ENCODE data around the gene RPL7A. TPM values are rescaled to one million over a fixed set of nuclear protein-coding genes. Genes with fewer than 3 reads are reported as not detected.
A peak's percentile ranks its signal among the peaks of the same experiment; 100 is the strongest.

The RPL7A gene
- total RNA-seq, 1 donor from 2014 or later: 2,342 TPM

DNA sequence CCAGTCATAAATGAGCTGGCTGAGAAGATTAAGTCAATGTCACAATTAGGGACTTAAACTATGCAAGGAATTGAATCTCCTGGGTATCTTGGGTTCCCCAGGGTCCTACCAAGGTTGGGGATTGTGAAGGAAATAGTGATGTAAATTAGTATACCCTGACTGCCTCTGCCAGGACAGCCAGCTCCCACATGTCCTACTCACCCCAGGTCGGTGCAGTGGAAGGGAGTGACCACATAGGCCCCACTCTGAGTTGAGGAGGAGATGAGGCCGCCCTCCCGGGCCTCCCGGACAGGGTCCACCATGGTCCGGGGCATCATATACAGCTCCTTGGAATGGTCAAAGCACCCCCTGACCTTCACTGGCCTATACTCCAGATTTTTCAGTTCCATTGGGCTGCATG is 5.5 kb downstream of the RPL7A start:
- H3K4me1 ChIP-seq (ENCODE audit: control insufficient read depth in 3 of 3, insufficient read depth in 3 of 3, low read length in 3 of 3): peaks cover 37 to 59% (median 46%) of the 10 kb centered on the region in 3 donors
- H3K9ac ChIP-seq (ENCODE audit: low read depth in 1 of 3, low read length in 3 of 3): peak overlapping the region in 2 of 3 donors; percentile 25 to 35
- H3K9me3 ChIP-seq (ENCODE audit: control insufficient read depth in 3 of 3, low read length in 3 of 3): no peaks in the 10 kb centered on the region
- H3K27me3 ChIP-seq (ENCODE audit: control insufficient read depth in 3 of 3, insufficient read depth in 3 of 3, low read length in 3 of 3): no peaks in the 10 kb centered on the region
- H3K4me3 ChIP-seq (ENCODE audit: low read length in 3 of 3): no peak overlapping the region
- no peak overlapping the region for H3K27ac ChIP-seq (ENCODE audit: low read depth, low read length)
- peaks cover 50 to 63% (median 53%) of the 10 kb centered on the region in 3 donors for H3K36me3 ChIP-seq (ENCODE audit: control insufficient read depth in 3 of 3, insufficient read depth in 3 of 3, low read length in 3 of 3)

DNA sequence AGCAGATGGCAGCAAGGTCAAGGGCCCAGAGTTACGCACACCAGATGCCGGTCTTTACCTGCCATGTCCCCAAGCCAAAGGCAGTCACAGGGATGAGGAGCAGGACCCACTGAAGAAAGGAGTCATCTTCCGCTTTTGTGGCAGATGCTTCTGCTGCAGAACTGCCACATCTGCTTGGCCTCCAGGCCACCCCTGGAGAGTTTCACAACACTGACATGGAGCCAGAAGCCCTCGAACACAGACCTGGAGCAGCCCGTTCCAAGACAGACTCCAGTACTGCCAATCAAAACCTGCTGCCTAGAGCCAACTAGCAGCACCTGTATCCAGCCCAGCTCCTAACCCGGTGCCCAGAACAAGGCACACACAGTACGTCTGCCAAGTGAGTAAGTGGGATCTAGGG is 6.7 kb downstream of the RPL7A start:
- Histone ChIP-seq H3K9me3 (ENCODE audit: control insufficient read depth in 3 of 3, low read length in 3 of 3) (no peaks in the 10 kb centered on the region), H3K27me3 (ENCODE audit: control insufficient read depth in 3 of 3, insufficient read depth in 3 of 3, low read length in 3 of 3) (no peaks in the 10 kb centered on the region), H3K4me1 (ENCODE audit: control insufficient read depth in 3 of 3, insufficient read depth in 3 of 3, low read length in 3 of 3) (peaks cover 28 to 53% (median 37%) of the 10 kb centered on the region in 3 donors), H3K9ac (ENCODE audit: low read depth in 1 of 3, low read length in 3 of 3) (peak overlapping the region; percentile 45 to 91 (median 47)), H3K36me3 (ENCODE audit: control insufficient read depth in 3 of 3, insufficient read depth in 3 of 3, low read length in 3 of 3) (peaks cover 46 to 57% (median 47%) of the 10 kb centered on the region in 3 donors), H3K27ac (ENCODE audit: low read depth, low read length) (no peak overlapping the region), H3K4me3 (ENCODE audit: low read length in 3 of 3) (no peak overlapping the region)

DNA sequence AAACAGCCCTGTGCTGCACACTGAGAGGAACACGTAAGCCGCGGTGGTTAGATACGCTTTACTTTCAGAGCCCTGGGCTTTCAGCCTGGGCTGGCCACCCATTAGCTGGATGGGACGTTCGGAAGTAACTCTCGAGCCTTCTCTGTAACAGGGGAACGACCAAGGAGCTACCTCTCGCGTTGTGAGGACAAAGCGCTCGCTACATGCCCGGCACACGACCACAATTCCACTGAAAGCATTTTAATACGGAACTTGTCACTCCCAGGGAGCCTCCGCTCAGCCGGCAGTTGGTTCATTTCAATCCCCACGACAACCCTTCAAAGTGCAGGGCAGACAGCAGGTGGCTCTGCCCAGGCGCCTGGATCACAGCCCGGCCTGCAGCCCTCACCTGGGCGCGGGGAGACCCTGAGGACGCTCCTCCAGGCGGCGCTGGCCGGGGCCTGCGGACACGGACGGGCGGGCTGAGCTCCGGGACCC is 7.9 kb downstream of the RPL7A start:
- Histone ChIP-seq H3K36me3 (ENCODE audit: control insufficient read depth in 3 of 3, insufficient read depth in 3 of 3, low read length in 3 of 3) (peaks cover 46 to 57% (median 47%) of the 10 kb centered on the region in 3 donors), H3K27ac (ENCODE audit: low read depth, low read length) (peak overlapping the region; percentile 41), H3K4me3 (ENCODE audit: low read length in 3 of 3) (peak overlapping the region; percentile 87 to 91 (median 88)), H3K9ac (ENCODE audit: low read depth in 1 of 3, low read length in 3 of 3) (peak overlapping the region; percentile 91), H3K9me3 (ENCODE audit: control insufficient read depth in 3 of 3, low read length in 3 of 3) (no peaks in the 10 kb centered on the region), H3K27me3 (ENCODE audit: control insufficient read depth in 3 of 3, insufficient read depth in 3 of 3, low read length in 3 of 3) (no peaks in the 10 kb centered on the region), H3K4me1 (ENCODE audit: control insufficient read depth in 3 of 3, insufficient read depth in 3 of 3, low read length in 3 of 3) (peaks cover 26 to 50% (median 35%) of the 10 kb centered on the region in 3 donors)

DNA sequence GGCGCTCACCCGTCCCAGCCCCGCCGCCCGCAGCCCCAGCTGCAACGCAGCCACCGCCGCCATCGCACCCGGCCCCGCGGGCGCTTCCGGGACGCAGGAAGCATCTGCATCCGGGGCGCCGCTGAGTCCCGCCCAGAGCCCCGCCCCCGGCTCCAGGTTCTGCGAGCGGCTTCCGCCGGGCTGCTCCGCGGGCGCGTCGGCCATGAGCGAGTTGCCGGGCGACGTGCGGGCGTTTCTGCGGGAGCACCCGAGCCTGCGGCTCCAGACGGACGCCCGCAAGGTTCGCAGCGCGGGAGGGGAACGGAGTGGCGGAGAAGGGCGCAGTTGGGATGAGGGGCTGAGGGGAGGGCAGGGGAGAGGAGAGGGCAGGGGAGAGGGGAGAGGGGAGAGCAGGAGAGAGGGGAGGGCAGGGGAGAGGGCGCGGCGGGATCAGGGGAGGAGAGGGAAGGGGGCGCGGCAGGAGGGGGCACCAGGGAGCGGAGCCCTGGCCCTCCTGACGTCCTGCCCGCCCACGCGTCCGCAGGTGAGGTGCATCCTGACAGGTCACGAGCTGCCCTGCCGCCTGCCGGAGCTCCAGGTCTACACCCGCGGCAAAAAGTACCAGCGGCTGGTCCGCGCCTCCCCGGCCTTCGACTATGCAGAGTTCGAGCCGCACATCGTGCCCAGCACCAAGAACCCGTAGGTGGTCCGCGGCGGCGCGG is 8.5 kb downstream of the RPL7A start, which contains the start of the genes SURF1 and SURF2:
Gene SURF1 (minus strand): TSS at position 97 of the 701 bp plus-strand sequence. CDS start 34 bp downstream, at position 63.
Gene SURF2 (plus strand): TSS at position 160 of the 701 bp plus-strand sequence. CDS start 43 bp downstream, at position 203.
- Histone ChIP-seq H3K4me1 (ENCODE audit: control insufficient read depth in 3 of 3, insufficient read depth in 3 of 3, low read length in 3 of 3) (peaks cover 26 to 50% (median 35%) of the 10 kb centered on the region in 3 donors), H3K4me3 (ENCODE audit: low read length in 3 of 3) (peak within 1 kb of the TSS; percentile 87 to 91 (median 88)), H3K36me3 (ENCODE audit: control insufficient read depth in 3 of 3, insufficient read depth in 3 of 3, low read length in 3 of 3) (peaks cover 46 to 57% (median 47%) of the 10 kb centered on the region in 3 donors), H3K27me3 (ENCODE audit: control insufficient read depth in 3 of 3, insufficient read depth in 3 of 3, low read length in 3 of 3) (no peaks in the 10 kb centered on the region), H3K27ac (ENCODE audit: low read depth, low read length) (peak within 1 kb of the TSS; percentile 41), H3K9me3 (ENCODE audit: control insufficient read depth in 3 of 3, low read length in 3 of 3) (no peaks in the 10 kb centered on the region), H3K9ac (ENCODE audit: low read depth in 1 of 3, low read length in 3 of 3) (peak within 1 kb of the TSS; percentile 91)

DNA sequence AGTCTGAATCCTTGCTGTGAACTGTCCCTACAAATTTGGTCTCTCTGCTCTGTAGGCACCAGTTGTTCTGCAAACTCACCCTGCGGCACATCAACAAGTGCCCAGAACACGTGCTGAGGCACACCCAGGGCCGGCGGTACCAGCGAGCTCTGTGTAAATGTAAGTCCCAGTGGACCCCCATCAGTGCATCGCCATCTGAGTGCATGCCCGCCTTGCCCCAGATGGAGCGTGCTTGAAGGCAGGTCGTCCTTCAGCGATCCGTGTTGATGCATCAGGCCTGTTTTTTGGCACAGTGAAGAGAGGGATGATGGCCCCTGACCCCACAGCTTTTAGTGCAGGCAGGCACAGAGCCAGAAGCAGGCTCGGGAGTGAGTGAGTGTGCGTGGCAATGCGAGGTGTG is 9.6 kb downstream of the RPL7A start:
- Histone ChIP-seq H3K4me3 (ENCODE audit: low read length in 3 of 3) (peak overlapping the region; percentile 65 to 81 (median 76)), H3K9ac (ENCODE audit: low read depth in 1 of 3, low read length in 3 of 3) (peak overlapping the region in 2 of 3 donors; percentile 36 to 82), H3K4me1 (ENCODE audit: control insufficient read depth in 3 of 3, insufficient read depth in 3 of 3, low read length in 3 of 3) (peaks cover 26 to 46% (median 35%) of the 10 kb centered on the region in 3 donors), H3K27ac (ENCODE audit: low read depth, low read length) (no peak overlapping the region), H3K27me3 (ENCODE audit: control insufficient read depth in 3 of 3, insufficient read depth in 3 of 3, low read length in 3 of 3) (no peaks in the 10 kb centered on the region), H3K9me3 (ENCODE audit: control insufficient read depth in 3 of 3, low read length in 3 of 3) (no peaks in the 10 kb centered on the region), H3K36me3 (ENCODE audit: control insufficient read depth in 3 of 3, insufficient read depth in 3 of 3, low read length in 3 of 3) (peaks cover 46 to 54% (median 47%) of the 10 kb centered on the region in 3 donors)

DNA sequence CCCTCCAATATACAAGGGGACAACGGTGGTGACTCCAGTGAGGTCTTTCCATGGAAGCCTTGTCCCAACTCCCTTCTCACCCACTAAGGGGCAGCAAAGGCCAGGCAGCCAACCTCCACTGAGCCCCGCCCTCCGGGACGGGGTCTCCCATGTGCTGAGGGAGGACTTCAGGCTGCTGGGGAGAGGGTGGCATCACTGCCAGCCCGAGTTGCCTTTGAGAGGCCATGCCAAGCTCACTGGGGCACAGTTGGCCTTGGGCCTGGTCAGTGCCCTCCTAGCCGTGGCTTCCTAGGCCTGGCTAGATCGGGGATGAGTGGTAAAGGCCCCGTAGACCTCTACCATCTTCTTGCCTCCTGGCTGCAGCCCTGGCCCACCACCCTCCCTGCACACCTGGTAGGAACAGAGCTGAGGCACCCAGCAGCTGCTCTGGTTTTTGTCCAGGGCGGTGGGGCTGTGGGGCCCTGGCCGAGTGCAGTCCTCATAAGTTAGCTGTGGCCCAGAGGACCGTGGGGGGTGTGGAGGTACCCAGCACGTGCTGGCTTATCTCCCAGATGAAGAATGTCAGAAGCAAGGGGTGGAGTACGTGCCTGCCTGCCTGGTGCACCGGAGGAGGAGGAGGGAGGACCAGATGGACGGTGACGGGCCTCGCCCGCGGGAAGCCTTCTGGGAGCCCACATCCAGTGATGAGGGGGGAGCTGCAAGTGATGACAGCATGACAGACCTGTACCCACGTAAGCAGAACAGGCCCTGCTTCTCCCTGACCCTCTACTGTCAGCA is 11.6 kb downstream of the RPL7A start:
- no peaks in the 10 kb centered on the region for H3K27me3 ChIP-seq (ENCODE audit: control insufficient read depth in 3 of 3, insufficient read depth in 3 of 3, low read length in 3 of 3)
- peak overlapping the region in 1 of 3 donors; percentile 25 for H3K9ac ChIP-seq (ENCODE audit: low read depth in 1 of 3, low read length in 3 of 3)
- no peak overlapping the region for H3K4me3 ChIP-seq (ENCODE audit: low read length in 3 of 3)
- peaks cover 46 to 47% (median 46%) of the 10 kb centered on the region in 3 donors for H3K36me3 ChIP-seq (ENCODE audit: control insufficient read depth in 3 of 3, insufficient read depth in 3 of 3, low read length in 3 of 3)
- H3K9me3 ChIP-seq (ENCODE audit: control insufficient read depth in 3 of 3, low read length in 3 of 3): no peaks in the 10 kb centered on the region
- no peak overlapping the region for H3K27ac ChIP-seq (ENCODE audit: low read depth, low read length)
- peaks cover 24 to 39% (median 34%) of the 10 kb centered on the region in 3 donors for H3K4me1 ChIP-seq (ENCODE audit: control insufficient read depth in 3 of 3, insufficient read depth in 3 of 3, low read length in 3 of 3)

DNA sequence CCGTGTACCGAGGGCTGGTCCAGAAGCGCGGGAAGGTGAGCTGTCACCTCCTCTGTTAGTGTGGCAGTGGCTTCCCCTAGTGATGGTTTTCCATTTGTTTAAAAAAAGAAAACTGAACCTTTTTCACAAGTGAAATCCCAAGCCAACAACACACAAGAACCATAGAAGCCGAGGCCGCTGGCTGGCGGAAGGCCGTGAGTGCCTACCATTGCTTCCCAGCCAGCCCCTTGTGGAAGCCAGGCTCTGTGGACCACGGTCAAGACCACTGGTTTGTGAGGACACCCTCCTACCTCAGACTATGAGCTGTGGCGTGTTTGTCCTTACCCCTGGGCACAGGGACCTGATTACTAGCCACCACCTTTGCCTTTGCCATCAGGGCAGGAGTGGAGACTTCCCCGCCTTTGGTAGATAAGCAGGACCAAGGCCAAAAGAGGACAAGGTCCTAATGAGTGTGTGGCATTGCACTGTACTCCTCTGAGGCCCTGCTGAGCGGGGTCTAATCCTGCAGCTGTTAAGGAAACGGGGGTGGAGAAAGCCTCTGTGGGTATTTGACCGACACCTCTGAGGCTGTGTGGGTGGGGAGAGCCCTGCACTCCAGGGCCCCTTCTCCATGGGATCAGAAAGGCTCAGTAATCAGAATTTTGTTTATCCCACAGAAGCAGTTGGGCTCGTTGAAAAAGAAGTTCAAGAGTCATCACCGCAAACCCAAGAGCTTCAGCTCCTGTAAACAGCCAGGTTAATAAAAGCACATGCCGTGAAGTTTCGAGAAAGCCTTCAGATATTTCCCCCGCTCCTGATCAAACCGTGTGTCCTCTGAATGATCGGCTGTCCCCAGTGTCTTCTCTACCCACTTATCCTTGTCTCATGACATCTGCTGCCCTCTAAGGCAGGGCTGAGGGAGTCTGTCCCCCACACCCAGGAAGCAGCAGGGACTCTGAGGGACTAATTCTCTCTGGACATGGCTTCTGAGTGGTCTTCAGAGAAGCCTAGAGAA is 12.7 kb downstream of the RPL7A start:
- no peaks in the 10 kb centered on the region for H3K27me3 ChIP-seq (ENCODE audit: control insufficient read depth in 3 of 3, insufficient read depth in 3 of 3, low read length in 3 of 3)
- no peak overlapping the region for H3K27ac ChIP-seq (ENCODE audit: low read depth, low read length)
- no peak overlapping the region for H3K4me3 ChIP-seq (ENCODE audit: low read length in 3 of 3)
- peaks cover 13 to 28% (median 23%) of the 10 kb centered on the region in 3 donors for H3K4me1 ChIP-seq (ENCODE audit: control insufficient read depth in 3 of 3, insufficient read depth in 3 of 3, low read length in 3 of 3)
- H3K9ac ChIP-seq (ENCODE audit: low read depth in 1 of 3, low read length in 3 of 3): no peak overlapping the region
- no peaks in the 10 kb centered on the region for H3K9me3 ChIP-seq (ENCODE audit: control insufficient read depth in 3 of 3, low read length in 3 of 3)
- peaks cover 54 to 56% (median 54%) of the 10 kb centered on the region in 3 donors for H3K36me3 ChIP-seq (ENCODE audit: control insufficient read depth in 3 of 3, insufficient read depth in 3 of 3, low read length in 3 of 3)

DNA sequence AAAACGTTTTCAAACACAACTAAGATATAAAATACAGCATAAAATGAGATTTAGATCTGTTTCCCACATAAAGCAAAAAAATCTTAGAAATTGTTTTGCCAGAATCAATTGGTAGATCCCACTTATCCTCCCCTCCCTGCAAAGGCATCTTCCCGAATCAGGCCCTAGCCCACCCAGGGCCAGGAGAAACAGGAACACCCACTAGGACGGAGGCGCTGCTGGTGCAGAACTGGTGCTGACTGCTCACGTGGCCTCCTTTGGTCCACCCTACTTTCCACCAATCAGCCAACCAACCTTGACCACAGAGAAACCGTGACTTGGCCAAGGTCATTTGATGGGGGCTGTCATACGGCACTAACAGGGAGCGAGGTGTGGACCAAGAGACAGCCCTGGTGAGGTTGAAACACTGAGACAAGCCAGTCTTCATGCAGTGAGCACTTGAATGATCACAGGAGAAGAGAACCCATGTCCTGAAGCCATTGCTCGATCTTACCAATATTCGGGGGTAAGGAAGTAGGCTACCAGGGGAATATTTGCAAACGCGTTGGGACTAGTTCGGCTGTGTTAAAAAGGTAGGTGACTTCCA is 13.6 kb downstream of the RPL7A start:
- Histone ChIP-seq H3K9me3 (ENCODE audit: control insufficient read depth in 3 of 3, low read length in 3 of 3) (no peaks in the 10 kb centered on the region), H3K4me1 (ENCODE audit: control insufficient read depth in 3 of 3, insufficient read depth in 3 of 3, low read length in 3 of 3) (peaks cover 11 to 24% (median 20%) of the 10 kb centered on the region in 3 donors), H3K4me3 (ENCODE audit: low read length in 3 of 3) (no peak overlapping the region), H3K27me3 (ENCODE audit: control insufficient read depth in 3 of 3, insufficient read depth in 3 of 3, low read length in 3 of 3) (no peaks in the 10 kb centered on the region), H3K27ac (ENCODE audit: low read depth, low read length) (no peak overlapping the region), H3K9ac (ENCODE audit: low read depth in 1 of 3, low read length in 3 of 3) (no peak overlapping the region), H3K36me3 (ENCODE audit: control insufficient read depth in 3 of 3, insufficient read depth in 3 of 3, low read length in 3 of 3) (peaks cover 63 to 65% (median 63%) of the 10 kb centered on the region in 3 donors)

Data from skeletal muscle tissue (tissue), 4 donors.